COLO829 (cell line): ENCODE results near the gene IVL.

Experiments
- DNase-seq: peaks from one replicate; pipeline ENCODE4 v3.0.0; 2012; ENCODE audit warnings: low spot score

Gene IVL

GRCh38 chr1:152907686-152908601, at the start of gene IVL:
TSS of gene IVL (plus strand) at chr1:152908546. CDS start at chr1:152909798, 1,252 bp downstream.
- no peak for DNase-seq

GRCh38 chr1:152859696-152860095, 48.6 kb upstream of the IVL start, which contains the start of gene LCE7A:
TSS of gene LCE7A (plus strand) at chr1:152859996. CDS start at chr1:152860698, 702 bp downstream.
- DNase-seq = no peak

- no peak for DNase-seq
Measured at GRCh38 chr1:152860129-152860528, 48.2 kb upstream of the IVL start.

- DNase-seq = no peak
Measured at GRCh38 chr1:152861374-152861773, 47.0 kb upstream of the IVL start.

GRCh38 chr1:152864443-152864842, 43.9 kb upstream of the IVL start:
- no peak for DNase-seq

- no peak for DNase-seq
Measured at GRCh38 chr1:152866321-152866720, 42.0 kb upstream of the IVL start.

GRCh38 chr1:152869808-152870419, 38.4 kb upstream of the IVL start:
- peak; percentile 81 for DNase-seq

- DNase-seq = peak; percentile 73
Measured at GRCh38 chr1:152870831-152871730, 37.3 kb upstream of the IVL start.

- DNase-seq = no peak
Measured at GRCh38 chr1:152871731-152872126, 36.6 kb upstream of the IVL start.

GRCh38 chr1:152873495-152873894, 34.9 kb upstream of the IVL start:
- DNase-seq = no peak

GRCh38 chr1:152876827-152877226, 31.5 kb upstream of the IVL start:
- DNase-seq = no peak

- DNase-seq = no peak
Measured at GRCh38 chr1:152878042-152878441, 30.3 kb upstream of the IVL start, which contains the start of gene SMCP. TSS of gene SMCP (plus strand) at chr1:152878322. CDS start at chr1:152884423, 6,101 bp downstream.

GRCh38 chr1:152879559-152880198, 28.7 kb upstream of the IVL start:
- no peak for DNase-seq

GRCh38 chr1:152880316-152880715, 28.0 kb upstream of the IVL start:
- no peak for DNase-seq

GRCh38 chr1:152880907-152881306, 27.4 kb upstream of the IVL start:
- no peak for DNase-seq

- DNase-seq = no peak
Measured at GRCh38 chr1:152884085-152884484, 24.3 kb upstream of the IVL start.

- no peak for DNase-seq
Measured at GRCh38 chr1:152884506-152884905, 23.8 kb upstream of the IVL start.

GRCh38 chr1:152884966-152885624, 23.3 kb upstream of the IVL start:
- DNase-seq = no peak

GRCh38 chr1:152886085-152886484, 22.3 kb upstream of the IVL start:
- no peak for DNase-seq

- DNase-seq = no peak
Measured at GRCh38 chr1:152886758-152887409, 21.5 kb upstream of the IVL start.

- DNase-seq = no peak
Measured at GRCh38 chr1:152888126-152888525, 20.2 kb upstream of the IVL start.
